H1 (cell line): ENCODE measurements around the gene NPC1L1. TPM values are rescaled to one million over a fixed set of nuclear protein-coding genes. Genes with fewer than 3 reads are reported as not detected.

Experiments
- ASH2L ChIP-seq: fragments of 200-600, 300-600 bp; sonication (generic); IDR thresholded peaks from one replicate; pipeline ENCODE4 v1.7.1; 2017; ENCODE audit warnings: low read length
- EZH2 ChIP-seq: fragments of 200-600 bp; sonication (generic); IDR thresholded peaks from 2 replicates; pipeline ENCODE4 v1.7.1; 2012; ENCODE audit warnings: low read depth, mild to moderate bottlenecking, moderate library complexity, low read length, inconsistent platforms; ENCODE audit not compliant: severe bottlenecking
- SP4 ChIP-seq: IDR thresholded peaks from 2 replicates; pipeline ENCODE4 v1.6.1; 2012; ENCODE audit warnings: low read length, inconsistent platforms
- ZNF274 ChIP-seq: IDR thresholded peaks from 2 replicates; pipeline ENCODE4 v1.7.0; 2012; ENCODE audit warnings: low read length, borderline replicate concordance; ENCODE audit errors: extremely low read depth
- polyA plus RNA-seq, 7 experiments: library from polyadenylated mRNA; depleted of rRNA in 3 of 7; stranded (reverse) in 5 of 7; unstranded in 2 of 7; fragments of >200 nt in 5 of 7; fragments of 200-250 nt in 2 of 7; gene quantifications; 1 replicate in 5 of 7; 2 replicates in 1 of 7; 4 replicates in 1 of 7; pipeline versions ENCODE4 v1.2.1 to v1.2.3, GENCODE V29; 2011 to 2013; ENCODE audit warnings: missing spikeins in 2 of 7, mixed read lengths in 2 of 7
- total RNA-seq: library from RNA; stranded (reverse); fragmentation: NEBNext Ultra II Directional; extraction: Animal tissue kit (Norgen Biotek cat#: 25700); gene quantifications from 2 replicates; pipeline ENCODE4 v1.2.1, GENCODE V29; 2021
- TF ChIP-seq, protein P1 (sequence below): fragments of 300-600 bp; sonication (generic); IDR thresholded peaks from 2 replicates; pipeline ENCODE4 v1.7.1; 2012; ENCODE audit warnings: low read length, moderate library complexity, mild to moderate bottlenecking, inconsistent platforms; ENCODE audit not compliant: insufficient replicate concordance
- TF ChIP-seq, protein P2 (sequence below): IDR thresholded peaks from 2 replicates; pipeline ENCODE4 v1.6.1; 2011; ENCODE audit warnings: low read length, improper control_type of control experiment

The NPC1L1 gene
- total and polyA plus RNA-seq, 2 of the 8 experiments (the other 6 are each of a cell fraction or from before 2014, with no cell fraction given) = 0.06 to 0.21 TPM

DNA sequence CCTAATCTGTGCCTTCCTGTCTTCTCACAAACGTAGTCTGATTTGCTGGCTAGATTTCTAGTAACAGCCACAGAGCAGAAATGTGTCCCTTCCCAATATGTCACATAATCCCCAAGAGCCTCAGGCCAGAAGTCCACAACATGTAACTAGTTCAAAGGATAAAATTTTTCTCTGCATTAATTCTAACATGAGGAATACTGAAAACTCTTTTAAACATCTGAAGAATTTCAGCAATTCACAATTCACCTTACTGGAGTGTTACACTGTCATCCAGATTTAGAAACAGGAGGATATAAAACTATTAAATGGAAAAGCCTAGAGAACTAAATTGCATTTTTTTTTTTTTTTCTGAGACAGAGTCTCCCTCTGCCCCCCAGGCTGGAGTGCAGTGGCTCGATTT lies 35.1 kb upstream of the NPC1L1 start (continued):
- TF ChIP-seq, protein P1, sequence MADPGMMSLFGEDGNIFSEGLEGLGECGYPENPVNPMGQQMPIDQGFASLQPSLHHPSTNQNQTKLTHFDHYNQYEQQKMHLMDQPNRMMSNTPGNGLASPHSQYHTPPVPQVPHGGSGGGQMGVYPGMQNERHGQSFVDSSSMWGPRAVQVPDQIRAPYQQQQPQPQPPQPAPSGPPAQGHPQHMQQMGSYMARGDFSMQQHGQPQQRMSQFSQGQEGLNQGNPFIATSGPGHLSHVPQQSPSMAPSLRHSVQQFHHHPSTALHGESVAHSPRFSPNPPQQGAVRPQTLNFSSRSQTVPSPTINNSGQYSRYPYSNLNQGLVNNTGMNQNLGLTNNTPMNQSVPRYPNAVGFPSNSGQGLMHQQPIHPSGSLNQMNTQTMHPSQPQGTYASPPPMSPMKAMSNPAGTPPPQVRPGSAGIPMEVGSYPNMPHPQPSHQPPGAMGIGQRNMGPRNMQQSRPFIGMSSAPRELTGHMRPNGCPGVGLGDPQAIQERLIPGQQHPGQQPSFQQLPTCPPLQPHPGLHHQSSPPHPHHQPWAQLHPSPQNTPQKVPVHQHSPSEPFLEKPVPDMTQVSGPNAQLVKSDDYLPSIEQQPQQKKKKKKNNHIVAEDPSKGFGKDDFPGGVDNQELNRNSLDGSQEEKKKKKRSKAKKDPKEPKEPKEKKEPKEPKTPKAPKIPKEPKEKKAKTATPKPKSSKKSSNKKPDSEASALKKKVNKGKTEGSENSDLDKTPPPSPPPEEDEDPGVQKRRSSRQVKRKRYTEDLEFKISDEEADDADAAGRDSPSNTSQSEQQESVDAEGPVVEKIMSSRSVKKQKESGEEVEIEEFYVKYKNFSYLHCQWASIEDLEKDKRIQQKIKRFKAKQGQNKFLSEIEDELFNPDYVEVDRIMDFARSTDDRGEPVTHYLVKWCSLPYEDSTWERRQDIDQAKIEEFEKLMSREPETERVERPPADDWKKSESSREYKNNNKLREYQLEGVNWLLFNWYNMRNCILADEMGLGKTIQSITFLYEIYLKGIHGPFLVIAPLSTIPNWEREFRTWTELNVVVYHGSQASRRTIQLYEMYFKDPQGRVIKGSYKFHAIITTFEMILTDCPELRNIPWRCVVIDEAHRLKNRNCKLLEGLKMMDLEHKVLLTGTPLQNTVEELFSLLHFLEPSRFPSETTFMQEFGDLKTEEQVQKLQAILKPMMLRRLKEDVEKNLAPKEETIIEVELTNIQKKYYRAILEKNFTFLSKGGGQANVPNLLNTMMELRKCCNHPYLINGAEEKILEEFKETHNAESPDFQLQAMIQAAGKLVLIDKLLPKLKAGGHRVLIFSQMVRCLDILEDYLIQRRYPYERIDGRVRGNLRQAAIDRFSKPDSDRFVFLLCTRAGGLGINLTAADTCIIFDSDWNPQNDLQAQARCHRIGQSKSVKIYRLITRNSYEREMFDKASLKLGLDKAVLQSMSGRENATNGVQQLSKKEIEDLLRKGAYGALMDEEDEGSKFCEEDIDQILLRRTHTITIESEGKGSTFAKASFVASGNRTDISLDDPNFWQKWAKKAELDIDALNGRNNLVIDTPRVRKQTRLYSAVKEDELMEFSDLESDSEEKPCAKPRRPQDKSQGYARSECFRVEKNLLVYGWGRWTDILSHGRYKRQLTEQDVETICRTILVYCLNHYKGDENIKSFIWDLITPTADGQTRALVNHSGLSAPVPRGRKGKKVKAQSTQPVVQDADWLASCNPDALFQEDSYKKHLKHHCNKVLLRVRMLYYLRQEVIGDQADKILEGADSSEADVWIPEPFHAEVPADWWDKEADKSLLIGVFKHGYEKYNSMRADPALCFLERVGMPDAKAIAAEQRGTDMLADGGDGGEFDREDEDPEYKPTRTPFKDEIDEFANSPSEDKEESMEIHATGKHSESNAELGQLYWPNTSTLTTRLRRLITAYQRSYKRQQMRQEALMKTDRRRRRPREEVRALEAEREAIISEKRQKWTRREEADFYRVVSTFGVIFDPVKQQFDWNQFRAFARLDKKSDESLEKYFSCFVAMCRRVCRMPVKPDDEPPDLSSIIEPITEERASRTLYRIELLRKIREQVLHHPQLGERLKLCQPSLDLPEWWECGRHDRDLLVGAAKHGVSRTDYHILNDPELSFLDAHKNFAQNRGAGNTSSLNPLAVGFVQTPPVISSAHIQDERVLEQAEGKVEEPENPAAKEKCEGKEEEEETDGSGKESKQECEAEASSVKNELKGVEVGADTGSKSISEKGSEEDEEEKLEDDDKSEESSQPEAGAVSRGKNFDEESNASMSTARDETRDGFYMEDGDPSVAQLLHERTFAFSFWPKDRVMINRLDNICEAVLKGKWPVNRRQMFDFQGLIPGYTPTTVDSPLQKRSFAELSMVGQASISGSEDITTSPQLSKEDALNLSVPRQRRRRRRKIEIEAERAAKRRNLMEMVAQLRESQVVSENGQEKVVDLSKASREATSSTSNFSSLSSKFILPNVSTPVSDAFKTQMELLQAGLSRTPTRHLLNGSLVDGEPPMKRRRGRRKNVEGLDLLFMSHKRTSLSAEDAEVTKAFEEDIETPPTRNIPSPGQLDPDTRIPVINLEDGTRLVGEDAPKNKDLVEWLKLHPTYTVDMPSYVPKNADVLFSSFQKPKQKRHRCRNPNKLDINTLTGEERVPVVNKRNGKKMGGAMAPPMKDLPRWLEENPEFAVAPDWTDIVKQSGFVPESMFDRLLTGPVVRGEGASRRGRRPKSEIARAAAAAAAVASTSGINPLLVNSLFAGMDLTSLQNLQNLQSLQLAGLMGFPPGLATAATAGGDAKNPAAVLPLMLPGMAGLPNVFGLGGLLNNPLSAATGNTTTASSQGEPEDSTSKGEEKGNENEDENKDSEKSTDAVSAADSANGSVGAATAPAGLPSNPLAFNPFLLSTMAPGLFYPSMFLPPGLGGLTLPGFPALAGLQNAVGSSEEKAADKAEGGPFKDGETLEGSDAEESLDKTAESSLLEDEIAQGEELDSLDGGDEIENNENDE = no peak
- no peak for TF ChIP-seq ASH2L
- TF ChIP-seq ZNF274 = no peak
- TF ChIP-seq, protein P2, sequence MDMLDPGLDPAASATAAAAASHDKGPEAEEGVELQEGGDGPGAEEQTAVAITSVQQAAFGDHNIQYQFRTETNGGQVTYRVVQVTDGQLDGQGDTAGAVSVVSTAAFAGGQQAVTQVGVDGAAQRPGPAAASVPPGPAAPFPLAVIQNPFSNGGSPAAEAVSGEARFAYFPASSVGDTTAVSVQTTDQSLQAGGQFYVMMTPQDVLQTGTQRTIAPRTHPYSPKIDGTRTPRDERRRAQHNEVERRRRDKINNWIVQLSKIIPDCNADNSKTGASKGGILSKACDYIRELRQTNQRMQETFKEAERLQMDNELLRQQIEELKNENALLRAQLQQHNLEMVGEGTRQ = no peak
- TF ChIP-seq SP4 = no peak
- TF ChIP-seq EZH2 = no peak
